ENCODE measurements around the gene TTYH2. TPM values are rescaled to one million over a fixed set of nuclear protein-coding genes. Genes with fewer than 3 reads are reported as not detected.

Gene TTYH2
- total RNA-seq, 1 donor from 2014 or later: 1.2 TPM

DNA sequence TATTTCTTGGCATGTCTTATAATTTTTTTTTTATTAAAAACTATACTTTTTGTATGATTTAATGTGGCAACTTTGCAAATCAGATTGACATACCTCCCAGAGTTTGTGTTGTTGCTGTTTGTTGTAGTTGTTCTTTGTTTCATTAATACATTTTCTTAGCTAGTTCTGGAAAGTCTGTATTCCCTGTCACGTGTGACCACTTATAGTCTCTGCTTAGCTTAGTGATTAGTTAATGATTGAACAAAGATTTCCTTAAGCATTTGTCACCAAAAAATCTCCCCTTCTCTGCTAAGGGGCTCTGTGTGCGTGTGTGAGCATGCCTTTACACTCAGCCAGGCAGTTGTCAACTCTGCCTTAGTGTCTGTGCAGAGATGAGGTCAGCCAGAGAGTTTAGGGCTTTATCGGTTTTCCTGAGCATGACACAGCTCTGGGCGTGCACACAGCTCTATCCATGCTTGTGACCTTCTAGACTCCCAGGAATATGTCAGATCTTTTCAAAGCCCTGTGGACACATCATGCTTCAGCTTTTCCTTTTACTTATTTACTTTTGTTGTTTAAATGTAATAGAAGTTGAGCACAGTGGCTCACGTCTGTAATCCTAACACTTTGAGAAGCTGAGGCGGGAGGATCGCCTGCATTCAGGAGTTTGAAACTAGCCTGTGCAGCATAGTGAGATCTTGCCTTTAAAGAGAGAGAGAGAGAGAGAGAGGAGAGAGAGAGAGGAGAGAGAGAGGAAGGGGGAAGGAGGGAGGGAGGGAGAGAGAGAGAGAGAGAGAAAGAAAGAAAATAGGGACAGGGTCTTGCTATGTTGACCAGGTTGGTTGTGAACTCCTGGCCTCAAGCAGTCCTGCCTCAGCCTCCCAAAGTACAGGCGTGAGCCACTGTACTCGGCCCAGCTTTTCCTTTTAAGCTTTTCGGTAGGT, 82.5 kb downstream of the TTYH2 start:
- no peak overlapping the region for H3K4me3 ChIP-seq (ENCODE audit: low read depth, low read length)
- TF ChIP-seq, protein P1, sequence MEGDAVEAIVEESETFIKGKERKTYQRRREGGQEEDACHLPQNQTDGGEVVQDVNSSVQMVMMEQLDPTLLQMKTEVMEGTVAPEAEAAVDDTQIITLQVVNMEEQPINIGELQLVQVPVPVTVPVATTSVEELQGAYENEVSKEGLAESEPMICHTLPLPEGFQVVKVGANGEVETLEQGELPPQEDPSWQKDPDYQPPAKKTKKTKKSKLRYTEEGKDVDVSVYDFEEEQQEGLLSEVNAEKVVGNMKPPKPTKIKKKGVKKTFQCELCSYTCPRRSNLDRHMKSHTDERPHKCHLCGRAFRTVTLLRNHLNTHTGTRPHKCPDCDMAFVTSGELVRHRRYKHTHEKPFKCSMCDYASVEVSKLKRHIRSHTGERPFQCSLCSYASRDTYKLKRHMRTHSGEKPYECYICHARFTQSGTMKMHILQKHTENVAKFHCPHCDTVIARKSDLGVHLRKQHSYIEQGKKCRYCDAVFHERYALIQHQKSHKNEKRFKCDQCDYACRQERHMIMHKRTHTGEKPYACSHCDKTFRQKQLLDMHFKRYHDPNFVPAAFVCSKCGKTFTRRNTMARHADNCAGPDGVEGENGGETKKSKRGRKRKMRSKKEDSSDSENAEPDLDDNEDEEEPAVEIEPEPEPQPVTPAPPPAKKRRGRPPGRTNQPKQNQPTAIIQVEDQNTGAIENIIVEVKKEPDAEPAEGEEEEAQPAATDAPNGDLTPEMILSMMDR (conservative IDR thresholded peaks at IDR 0.05; ENCODE audit: low read depth, low read length): no peak
- DNase-seq (ENCODE audit: low read depth): no peak

DNA sequence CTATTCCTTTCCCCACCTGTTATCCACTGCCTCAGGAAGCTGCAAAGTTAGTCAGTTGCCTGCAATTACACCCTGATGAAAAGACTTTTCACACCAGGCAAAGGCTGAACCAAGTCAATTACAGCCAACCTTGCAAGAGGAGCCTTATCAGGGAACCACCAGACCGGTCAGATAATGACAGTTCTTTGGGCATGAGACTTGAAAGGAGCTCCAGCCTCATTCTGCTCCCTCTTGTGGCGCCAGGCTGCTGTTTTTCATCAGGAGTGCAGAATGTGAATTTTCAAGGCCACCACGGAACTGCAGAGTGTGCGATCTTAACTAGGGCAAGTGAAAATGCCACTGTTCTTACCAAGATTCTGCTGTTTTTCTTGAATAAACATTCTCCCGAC, 83.2 kb downstream of the TTYH2 start:
- TF ChIP-seq, protein P1 (conservative IDR thresholded peaks at IDR 0.05; ENCODE audit: low read depth, low read length): peak; percentile 68
- no peak overlapping the region for H3K4me3 ChIP-seq (ENCODE audit: low read depth, low read length)
- DNase-seq (ENCODE audit: low read depth): no peak

DNA sequence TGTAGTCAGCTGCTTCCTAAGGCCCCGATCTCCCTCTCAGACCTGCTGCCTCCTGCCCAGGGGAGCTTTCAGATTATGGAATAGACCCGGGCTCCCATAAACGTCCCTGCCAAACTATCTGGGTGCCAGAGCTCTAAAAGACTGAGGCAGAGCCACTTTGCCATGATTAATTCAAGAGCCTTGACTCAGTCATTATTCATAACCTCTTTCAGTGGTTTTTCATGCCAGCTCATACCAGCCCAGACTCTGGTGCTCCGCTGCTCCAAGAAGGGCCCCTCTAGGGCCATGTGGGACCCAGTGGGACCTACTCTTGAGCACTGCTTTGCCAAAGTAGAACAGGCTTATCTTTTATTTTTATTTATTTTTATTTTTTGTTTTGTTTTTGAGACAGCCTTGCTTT, 84.6 kb downstream of the TTYH2 start:
- DNase-seq (ENCODE audit: low read depth): no peak
- no peak overlapping the region for H3K4me3 ChIP-seq (ENCODE audit: low read depth, low read length)
- TF ChIP-seq, protein P1 (conservative IDR thresholded peaks at IDR 0.05; ENCODE audit: low read depth, low read length): no peak

DNA sequence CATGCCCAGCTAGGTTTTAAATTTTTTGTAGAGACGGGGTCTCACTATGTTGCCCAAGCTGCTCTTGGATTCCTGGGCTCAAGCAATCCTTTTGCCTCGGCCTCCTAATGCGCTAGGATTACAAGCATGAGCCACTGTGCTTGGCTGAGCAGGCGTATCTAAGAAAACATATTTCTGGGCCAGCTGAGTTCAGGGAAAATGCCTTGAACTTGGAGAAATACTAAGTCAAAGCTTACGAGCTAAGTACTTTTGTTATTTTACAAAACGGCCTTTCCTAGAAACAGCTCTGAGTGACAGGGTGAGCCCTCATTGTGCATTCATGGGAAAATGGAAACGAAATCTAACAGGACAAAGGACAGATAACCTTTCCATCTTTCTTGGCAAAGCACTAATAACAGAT, 85.4 kb downstream of the TTYH2 start:
- TF ChIP-seq, protein P1 (conservative IDR thresholded peaks at IDR 0.05; ENCODE audit: low read depth, low read length): no peak
- H3K4me3 ChIP-seq (ENCODE audit: low read depth, low read length): no peak overlapping the region
- no peak for DNase-seq (ENCODE audit: low read depth)

DNA sequence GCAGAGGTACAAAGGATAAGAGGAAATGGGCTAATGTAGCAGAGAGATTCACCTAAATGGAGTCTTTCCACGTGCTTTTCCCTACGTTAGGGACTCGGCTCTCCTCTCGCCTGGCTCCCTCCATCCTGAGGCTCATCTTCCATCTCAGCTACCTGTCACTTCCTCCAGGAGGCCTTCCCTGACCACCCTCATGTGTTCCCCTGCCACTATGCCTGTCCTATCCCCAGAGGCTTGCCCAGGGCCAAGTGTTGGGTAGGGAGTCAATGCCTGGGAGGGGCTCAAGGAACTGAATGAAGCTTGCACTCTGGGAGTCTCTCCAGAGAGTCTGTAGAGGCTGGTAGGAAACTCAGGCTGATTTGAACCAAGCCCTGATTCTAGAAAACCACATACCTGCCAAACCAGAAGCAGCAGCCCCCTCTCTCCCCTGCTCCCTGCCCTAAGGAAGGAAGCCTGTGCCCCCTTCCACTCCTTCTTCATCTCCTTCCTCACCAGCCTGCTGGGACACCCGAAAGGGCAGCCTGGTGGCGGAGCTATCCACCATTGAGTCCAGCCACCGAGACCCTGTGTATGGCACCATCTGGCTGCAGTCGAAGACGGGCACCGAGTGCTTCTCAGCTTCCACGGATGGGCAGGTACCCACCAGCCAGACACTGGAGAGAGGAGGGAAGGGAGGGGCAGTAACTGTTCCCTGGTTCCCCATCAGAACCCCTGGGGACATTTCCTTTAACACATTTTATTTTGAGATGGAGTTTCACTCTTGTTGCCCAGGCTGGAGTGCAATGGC, 86.0 kb downstream of the TTYH2 start:
- DNase-seq (ENCODE audit: low read depth): no peak
- TF ChIP-seq, protein P1 (conservative IDR thresholded peaks at IDR 0.05; ENCODE audit: low read depth, low read length): no peak

DNA sequence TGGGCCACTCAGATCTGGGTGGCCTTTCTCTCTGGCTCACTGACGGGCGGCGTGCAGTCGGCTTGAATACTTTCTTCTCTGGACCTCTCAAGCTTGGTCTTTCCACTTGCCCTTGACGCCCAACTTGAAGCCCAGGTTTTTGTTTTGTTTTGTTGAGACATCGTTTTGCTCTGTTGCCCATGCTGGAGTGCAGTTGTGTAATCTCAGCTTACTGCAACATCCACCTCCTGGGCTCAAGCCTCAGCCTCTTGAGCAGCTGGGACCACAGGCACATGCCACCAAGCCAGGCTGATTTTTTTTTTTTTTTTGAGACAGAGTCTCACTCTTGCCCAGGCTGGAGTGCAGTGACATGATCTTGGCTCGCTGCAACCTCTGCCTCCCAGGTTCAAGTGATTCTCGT, 89.9 kb downstream of the TTYH2 start:
- TF ChIP-seq, protein P1 (conservative IDR thresholded peaks at IDR 0.05; ENCODE audit: low read depth, low read length): no peak
- H3K4me3 ChIP-seq (ENCODE audit: low read depth, low read length): no peak overlapping the region
- DNase-seq (ENCODE audit: low read depth): no peak

More for the DNA sequence above, 86.0 kb downstream of the TTYH2 start:
- no peak overlapping the region for H3K4me3 ChIP-seq (ENCODE audit: low read depth, low read length)
